ENCODE data around the gene CABP5. TPM values are rescaled to one million over a fixed set of nuclear protein-coding genes. Genes with fewer than 3 reads are reported as not detected.

CABP5 gene
- polyA plus RNA-seq, 3 donors = 0.17 TPM; not detected in 2

GRCh38 chr19:48085904-48086864 lies 42.3 kb upstream of the CABP5 start:
- Histone ChIP-seq H3K9ac (ENCODE audit: insufficient read depth, low read length, poor library complexity, severe bottlenecking) (no peak overlapping the region), H3K27ac (ENCODE audit: low read depth in 1 of 2, low read length in 2 of 2) (no peak overlapping the region), H4K20me1 (ENCODE audit: insufficient read depth, low read length) (no peaks in the 10 kb centered on the region), H3K9me3 (replicated peaks in 1 of 2; ENCODE audit: control insufficient read depth in 1 of 2, insufficient read depth in 1 of 2, low read length in 2 of 2) (no peaks in the 10 kb centered on the region), H3K79me2 (ENCODE audit: insufficient read depth, low read length) (no peaks in the 10 kb centered on the region), H3K4me1 (ENCODE audit: control insufficient read depth in 1 of 2, insufficient read depth in 2 of 2, low read length in 2 of 2) (no peaks in the 10 kb centered on the region), H2AFZ (ENCODE audit: insufficient read depth, low read depth, low read length, poor library complexity, severe bottlenecking) (no peak overlapping the region), H3K4me3 (replicated peaks in 1 of 3; ENCODE audit: low read depth in 2 of 3, low read length in 3 of 3) (no peak overlapping the region), H3K27me3 (ENCODE audit: control insufficient read depth in 2 of 2, insufficient read depth in 2 of 2, low read length in 2 of 2) (no peaks in the 10 kb centered on the region), H3K4me2 (replicated peaks; ENCODE audit: extremely low read depth, low read length, poor library complexity, severe bottlenecking) (no peak overlapping the region), H3K36me3 (replicated peaks in 1 of 2; ENCODE audit: control insufficient read depth in 1 of 2, insufficient read depth in 2 of 2, low read length in 2 of 2) (no peaks in the 10 kb centered on the region)
- Mint-ChIP-seq H3K9me3 (peaks cover 0 to 5% (median 0%) of the 10 kb centered on the region in 7 donors), H3K4me1 (no peaks in the 10 kb centered on the region), H3K27me3 (ENCODE audit: low read depth in 3 of 3) (peaks cover 0 to 7% (median 6%) of the 10 kb centered on the region in 3 donors), H3K4me3 (no peak overlapping the region), H3K27ac (peak overlapping the region in 1 of 7 donors; percentile 43), H3K36me3 (no peaks in the 10 kb centered on the region)
- no peak for DNase-seq
- TF ChIP-seq CTCF (IDR thresholded peaks at IDR 0.05) = no peak
- 100% methylated on average over 2 of the region's 7 CpGs for WGBS (ENCODE audit: insufficient coverage)
- intact Hi-C loops (cut with micrococcal nuclease) = no loop called here

- TF ChIP-seq CTCF (IDR thresholded peaks at IDR 0.05) = no peak
- no CpG with 5 or more reads among the region's 3 CpGs for WGBS (ENCODE audit: insufficient coverage)
- no peak for DNase-seq
These were observed 41.2 kb upstream of the CABP5 start for GRCh38 chr19:48085076-48085475.

More at GRCh38 chr19:48085076-48085475, 41.2 kb upstream of the CABP5 start:
- Histone ChIP-seq H4K20me1 (ENCODE audit: insufficient read depth, low read length) (no peaks in the 10 kb centered on the region), H3K79me2 (ENCODE audit: insufficient read depth, low read length) (no peaks in the 10 kb centered on the region), H3K9ac (ENCODE audit: insufficient read depth, low read length, poor library complexity, severe bottlenecking) (no peak overlapping the region), H3K4me3 (replicated peaks in 1 of 3; ENCODE audit: low read depth in 2 of 3, low read length in 3 of 3) (no peak overlapping the region), H3K4me2 (replicated peaks; ENCODE audit: extremely low read depth, low read length, poor library complexity, severe bottlenecking) (no peak overlapping the region), H3K36me3 (replicated peaks in 1 of 2; ENCODE audit: control insufficient read depth in 1 of 2, insufficient read depth in 2 of 2, low read length in 2 of 2) (no peaks in the 10 kb centered on the region), H3K4me1 (ENCODE audit: control insufficient read depth in 1 of 2, insufficient read depth in 2 of 2, low read length in 2 of 2) (no peaks in the 10 kb centered on the region), H2AFZ (ENCODE audit: insufficient read depth, low read depth, low read length, poor library complexity, severe bottlenecking) (no peak overlapping the region), H3K27me3 (ENCODE audit: control insufficient read depth in 2 of 2, insufficient read depth in 2 of 2, low read length in 2 of 2) (no peaks in the 10 kb centered on the region), H3K9me3 (replicated peaks in 1 of 2; ENCODE audit: control insufficient read depth in 1 of 2, insufficient read depth in 1 of 2, low read length in 2 of 2) (no peaks in the 10 kb centered on the region), H3K27ac (ENCODE audit: low read depth in 1 of 2, low read length in 2 of 2) (no peak overlapping the region)
- H3K9me3 Mint-ChIP-seq = peaks cover 0 to 10% (median 0%) of the 10 kb centered on the region in 7 donors
- no peak overlapping the region for H3K4me3 Mint-ChIP-seq
- no peaks in the 10 kb centered on the region for H3K36me3 Mint-ChIP-seq
- no peak overlapping the region for H3K27ac Mint-ChIP-seq
- no peaks in the 10 kb centered on the region for H3K4me1 Mint-ChIP-seq
- intact Hi-C loops (cut with micrococcal nuclease) = no loop called here
- H3K27me3 Mint-ChIP-seq (ENCODE audit: low read depth in 3 of 3) = peaks cover 0 to 7% (median 2%) of the 10 kb centered on the region in 3 donors
